Activated CD8-positive, alpha-beta T cell treated with anti-CD3 and anti-CD28 coated beads for 36 hours (primary cell): ENCODE measurements around the gene BPIFB4. TPM values are rescaled to one million over a fixed set of nuclear protein-coding genes. Genes with fewer than 3 reads are reported as not detected.

Experiments
- ATAC-seq: fragments of 200-7000 bp; cut with Tn5 transposase; one replicate; pipeline ENCODE4 v1.10.0; 2021; ENCODE audit warnings: mild to moderate bottlenecking, moderate library complexity
- CTCF ChIA-PET: fragments of 350-600 bp; sonication (Branson Sonifier 250); formaldehyde crosslinking; loops from one replicate; lab custom pipeline; 2021; ENCODE audit warnings: antibody characterized with exemption; lab: Charles Lee
- POLR2A ChIA-PET: fragments of 350-600 bp; sonication (Branson Sonifier 250); formaldehyde crosslinking; loops from one replicate; lab custom pipeline; 2021; ENCODE audit warnings: antibody characterized with exemption; lab: Charles Lee
- DNase-seq: peaks from one replicate; pipeline ENCODE4 v3.0.0-alpha.2; 2020
- H3K27ac Mint-ChIP-seq: one replicate; pipeline ENCODE4 v1.8.0; 2021; ENCODE audit warnings: mild to moderate bottlenecking, mixed read lengths
- H3K27me3 Mint-ChIP-seq: one replicate; pipeline ENCODE4 v1.8.0; 2021; ENCODE audit warnings: mixed read lengths
- H3K36me3 Mint-ChIP-seq: one replicate; pipeline ENCODE4 v1.8.0; 2021; ENCODE audit warnings: low read depth, mixed read lengths
- H3K4me1 Mint-ChIP-seq: one replicate; pipeline ENCODE4 v1.8.0; 2021; ENCODE audit warnings: low read depth, mixed read lengths
- H3K4me3 Mint-ChIP-seq: one replicate; pipeline ENCODE4 v1.8.0; 2021; ENCODE audit warnings: mild to moderate bottlenecking, moderate library complexity, mixed read lengths
- H3K9me3 Mint-ChIP-seq: one replicate; pipeline ENCODE4 v1.8.0; 2021; ENCODE audit warnings: mixed read lengths
- CTCF ChIP-seq: fragments of 200-600 bp; IDR thresholded peaks from one replicate; pipeline ENCODE4 v1.8.0; 2022; ENCODE audit warnings: antibody characterized with exemption, mild to moderate bottlenecking
- intact Hi-C: fragments of 100-400 bp; cut with micrococcal nuclease; formaldehyde crosslinking; loops from one replicate; pipeline ENCODE4 v1.10.0; 2022
- total RNA-seq, 2 experiments: library from RNA; stranded (reverse); gene quantifications; one replicate each; pipeline ENCODE4 v1.2.3, GENCODE V29; 2021

The BPIFB4 gene
- total RNA-seq, 2 experiments from 2014 or later, result not detected

GRCh38 chr20:33069673-33070072 is 9.8 kb upstream of the BPIFB4 start:
- no peak for DNase-seq
- ChIA-PET CTCF (no interaction called here), POLR2A (no interaction called here)
- no peak for TF ChIP-seq CTCF
- intact Hi-C loops, result no loop called here
- no peaks in the 10 kb centered on the region for H3K27me3 Mint-ChIP-seq
- peaks cover 4% of the 10 kb centered on the region for H3K4me1 Mint-ChIP-seq
- no peak overlapping the region for H3K4me3 Mint-ChIP-seq
- no peaks in the 10 kb centered on the region for H3K36me3 Mint-ChIP-seq
- H3K27ac Mint-ChIP-seq, result no peak overlapping the region
- H3K9me3 Mint-ChIP-seq, result no peaks in the 10 kb centered on the region
- ATAC-seq, result no peak

- H3K4me1 Mint-ChIP-seq, result peaks cover 4% of the 10 kb centered on the region
- intact Hi-C loops, result no loop called here
Measured at GRCh38 chr20:33070111-33071053, 9.1 kb upstream of the BPIFB4 start.

GRCh38 chr20:33071198-33071597 is 8.2 kb upstream of the BPIFB4 start:
- Mint-ChIP-seq H3K4me1 (peaks cover 4% of the 10 kb centered on the region), H3K36me3 (no peaks in the 10 kb centered on the region), H3K9me3 (no peaks in the 10 kb centered on the region), H3K27ac (no peak overlapping the region), H3K4me3 (no peak overlapping the region), H3K27me3 (no peaks in the 10 kb centered on the region)
- TF ChIP-seq CTCF, result no peak
- CTCF ChIA-PET, result interaction anchor here (1.1 kb wide), 1 partner anchor 169 kb away, joined by 4 read pairs; no protein-coding TSS in a partner anchor
- intact Hi-C loops, result no loop called here
- no peak for DNase-seq
- POLR2A ChIA-PET, result no interaction called here
- ATAC-seq, result no peak

More at GRCh38 chr20:33070111-33071053, 9.1 kb upstream of the BPIFB4 start:
- TF ChIP-seq CTCF, result no peak
- no peak for ATAC-seq
- no peak overlapping the region for H3K4me3 Mint-ChIP-seq
- no peak overlapping the region for H3K27ac Mint-ChIP-seq
- CTCF ChIA-PET, result no interaction called here
- no peaks in the 10 kb centered on the region for H3K27me3 Mint-ChIP-seq
- H3K36me3 Mint-ChIP-seq, result no peaks in the 10 kb centered on the region
- no peak for DNase-seq
- POLR2A ChIA-PET, result no interaction called here
- no peaks in the 10 kb centered on the region for H3K9me3 Mint-ChIP-seq

GRCh38 chr20:33072362-33072761 is 7.1 kb upstream of the BPIFB4 start:
- Mint-ChIP-seq H3K27ac (no peak overlapping the region), H3K9me3 (no peaks in the 10 kb centered on the region), H3K36me3 (no peaks in the 10 kb centered on the region), H3K4me1 (peaks cover 4% of the 10 kb centered on the region), H3K27me3 (no peaks in the 10 kb centered on the region), H3K4me3 (no peak overlapping the region)
- no peak for DNase-seq
- ChIA-PET CTCF (interaction anchor here (1.0 kb wide), 1 partner anchor 127 kb away, joined by 3 read pairs; no protein-coding TSS in a partner anchor), POLR2A (no interaction called here)
- ATAC-seq, result no peak
- no peak for TF ChIP-seq CTCF
- intact Hi-C loops, result no loop called here

- CTCF ChIA-PET, result interaction anchor here (1.0 kb wide), 1 partner anchor 127 kb away, joined by 3 read pairs; no protein-coding TSS in a partner anchor
- H3K36me3 Mint-ChIP-seq, result no peaks in the 10 kb centered on the region
- no peaks in the 10 kb centered on the region for H3K9me3 Mint-ChIP-seq
- POLR2A ChIA-PET, result no interaction called here
- intact Hi-C loops, result no loop called here
- H3K4me3 Mint-ChIP-seq, result no peak overlapping the region
- H3K27ac Mint-ChIP-seq, result no peak overlapping the region
- ATAC-seq (no peak), DNase-seq (no peak)
- H3K27me3 Mint-ChIP-seq, result no peaks in the 10 kb centered on the region
- no peak for TF ChIP-seq CTCF
- peaks cover 4% of the 10 kb centered on the region for H3K4me1 Mint-ChIP-seq
Measured at GRCh38 chr20:33072813-33073212, 6.6 kb upstream of the BPIFB4 start.
